A204.1 (cell line): ENCODE measurements around the gene ROBO1.

Source experiments
- FAIRE-seq: peaks from 2 replicates; lab custom pipeline; 2012; peaks lifted over from hg19 to GRCh38; lab: Jason Lieb, UNC

Gene ROBO1

DNA sequence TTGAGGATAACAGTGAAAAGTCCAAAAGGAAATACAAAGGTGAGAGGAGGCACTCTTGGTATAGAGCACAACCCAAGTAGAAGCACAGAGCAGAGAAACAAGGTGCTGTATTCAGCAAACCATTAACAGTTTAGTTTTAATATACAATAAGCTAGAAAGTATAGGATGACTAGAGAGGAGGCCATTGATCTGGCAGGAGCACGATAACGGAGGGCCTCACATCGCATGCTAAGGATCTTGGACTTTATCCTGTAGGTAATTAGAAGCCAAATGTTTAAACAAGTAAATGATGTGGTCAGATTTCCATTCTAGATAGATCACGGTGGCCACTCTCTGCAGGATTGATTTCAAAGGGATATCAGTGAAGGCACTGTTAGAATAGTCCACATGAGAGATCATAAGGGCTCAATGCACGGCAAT is 935.0 kb downstream of the ROBO1 start:
- no peak for FAIRE-seq

- no peak for FAIRE-seq
Measured at GRCh38 chr3:78831446-78831972, 936.3 kb downstream of the ROBO1 start.

DNA sequence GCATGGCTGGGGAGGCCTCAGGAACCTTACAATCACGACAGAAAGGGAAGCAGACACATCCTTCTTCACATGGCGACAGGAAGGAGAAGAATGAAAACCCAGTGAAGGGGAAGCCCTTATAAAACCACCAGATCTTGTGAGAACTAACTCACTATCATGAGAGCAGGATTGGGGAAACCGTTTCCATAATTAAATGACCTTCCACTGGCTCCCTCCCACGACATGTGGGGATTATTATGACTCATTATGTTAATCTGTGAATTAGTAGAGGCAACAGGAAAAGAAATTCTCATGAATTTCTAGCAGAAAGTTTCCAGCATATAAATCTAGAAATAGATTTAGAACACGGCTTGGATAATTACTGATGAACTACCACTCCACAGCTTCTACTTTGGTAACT is 937.3 kb downstream of the ROBO1 start:
- FAIRE-seq: no peak

DNA sequence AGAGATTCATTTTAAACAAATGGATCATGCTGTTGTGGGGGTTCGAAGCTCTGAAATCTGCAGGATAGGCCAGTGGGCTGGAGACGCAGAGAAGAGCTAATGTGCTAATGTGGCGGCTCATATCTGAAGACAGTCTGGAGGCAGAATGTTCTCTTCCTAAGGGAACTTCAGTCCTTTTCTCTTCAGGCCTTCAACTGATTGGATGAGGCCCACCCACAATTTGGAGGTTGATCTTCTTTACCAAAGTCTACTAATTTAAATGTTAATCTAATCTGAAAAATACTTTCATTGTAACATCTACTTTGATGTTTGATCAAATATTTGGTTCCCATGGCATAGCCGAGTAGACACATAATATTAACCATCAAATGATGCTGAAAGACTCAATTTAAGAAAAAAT is 940.2 kb downstream of the ROBO1 start:
- no peak for FAIRE-seq

- peak; percentile 92 for FAIRE-seq
Measured at GRCh38 chr3:78825858-78826215, 942.0 kb downstream of the ROBO1 start.

- no peak for FAIRE-seq
Measured at GRCh38 chr3:78825118-78825857, 942.5 kb downstream of the ROBO1 start.

GRCh38 chr3:78823859-78824258 is 943.9 kb downstream of the ROBO1 start:
- peak; percentile 88 for FAIRE-seq

- FAIRE-seq: no peak
Measured at GRCh38 chr3:78823434-78823833, 944.4 kb downstream of the ROBO1 start.

- peak; percentile 92 for FAIRE-seq
Measured at GRCh38 chr3:78822726-78823125, 945.1 kb downstream of the ROBO1 start.

GRCh38 chr3:78820542-78820941 is 947.3 kb downstream of the ROBO1 start:
- FAIRE-seq: no peak

GRCh38 chr3:78818161-78818985 is 949.4 kb downstream of the ROBO1 start:
- FAIRE-seq: peak; percentile 97

- FAIRE-seq: peak; percentile 54
Measured at GRCh38 chr3:78814893-78815562, 952.8 kb downstream of the ROBO1 start.

DNA sequence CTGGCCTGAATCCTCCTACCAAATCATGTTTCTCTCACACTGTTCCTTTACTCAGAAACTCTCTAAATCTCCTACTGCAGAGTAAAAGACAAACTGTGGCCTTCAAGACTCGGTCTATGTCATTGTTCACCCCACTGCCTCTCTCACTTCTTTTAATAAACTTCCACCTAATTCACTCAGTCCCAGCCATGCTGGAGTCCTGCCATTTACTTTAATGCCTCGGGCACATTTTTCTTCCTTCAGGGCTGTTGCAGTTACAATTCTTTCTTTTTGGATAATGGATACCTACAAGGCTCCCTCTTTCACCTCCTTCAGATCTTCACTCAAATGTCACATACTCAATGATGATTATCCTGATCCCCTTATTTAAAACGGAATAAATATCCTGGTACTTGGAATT is 955.6 kb downstream of the ROBO1 start:
- no peak for FAIRE-seq

DNA sequence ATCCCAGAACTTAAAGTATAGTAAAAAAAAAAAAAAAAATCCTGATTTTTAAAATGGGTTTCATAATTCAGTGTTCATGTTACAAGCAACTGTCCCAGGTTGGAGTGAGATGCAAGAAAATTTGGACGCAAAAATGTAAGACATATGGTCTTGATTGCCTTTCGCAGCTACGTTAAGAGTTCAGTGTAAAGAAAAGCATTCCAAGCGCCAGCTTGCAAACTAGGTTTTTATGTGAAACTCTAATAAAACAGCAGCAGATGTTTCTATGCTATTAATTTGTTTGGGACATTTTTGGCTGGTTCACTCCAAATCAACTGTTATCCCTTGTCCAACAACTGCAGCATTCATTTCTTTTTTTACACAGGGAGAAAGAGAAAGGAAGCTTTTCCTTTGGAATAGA is 957.8 kb downstream of the ROBO1 start:
- FAIRE-seq: no peak

DNA sequence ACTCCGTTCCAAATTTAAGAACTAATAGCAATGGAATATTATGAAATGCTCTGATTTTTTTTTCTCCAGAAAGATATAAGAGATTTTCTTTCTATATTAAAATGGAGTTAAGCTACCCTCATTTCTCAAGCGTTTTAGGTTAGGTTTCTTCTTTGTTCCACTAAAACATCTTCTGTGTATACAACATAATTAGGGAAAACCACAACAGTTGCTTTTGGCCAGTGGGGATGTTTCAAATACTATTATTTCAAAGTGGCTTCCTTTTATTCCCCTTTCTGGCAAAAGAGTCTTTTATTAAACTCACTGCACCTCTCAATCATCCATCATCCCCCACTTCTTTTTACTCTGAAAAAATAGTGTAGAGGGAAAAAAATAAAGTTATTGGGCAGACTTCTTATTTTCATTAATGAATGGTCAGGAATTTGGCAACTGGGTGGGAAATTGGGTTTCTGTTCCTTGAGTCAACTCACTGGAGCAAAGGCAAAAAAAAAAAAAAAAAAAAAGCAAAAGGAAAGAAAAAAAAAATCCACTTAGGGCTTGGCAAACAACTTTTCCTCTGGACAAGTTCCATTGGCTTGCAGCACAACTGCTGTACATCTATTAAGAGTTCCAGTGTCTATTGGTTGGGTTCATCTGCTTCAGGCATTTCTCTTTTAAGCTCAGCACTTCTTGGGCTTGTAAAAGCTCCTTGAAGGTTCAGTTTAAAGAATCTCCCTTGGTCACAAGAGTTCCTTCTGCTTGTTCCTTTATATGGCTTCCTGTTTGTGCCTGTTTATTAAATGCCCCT is 963.4 kb downstream of the ROBO1 start:
- peak; percentile 98 for FAIRE-seq

GRCh38 chr3:78802562-78802930 is 965.3 kb downstream of the ROBO1 start:
- peak; percentile 85 for FAIRE-seq

- peak; percentile 34 for FAIRE-seq
Measured at GRCh38 chr3:78801926-78802561, 965.8 kb downstream of the ROBO1 start.

DNA sequence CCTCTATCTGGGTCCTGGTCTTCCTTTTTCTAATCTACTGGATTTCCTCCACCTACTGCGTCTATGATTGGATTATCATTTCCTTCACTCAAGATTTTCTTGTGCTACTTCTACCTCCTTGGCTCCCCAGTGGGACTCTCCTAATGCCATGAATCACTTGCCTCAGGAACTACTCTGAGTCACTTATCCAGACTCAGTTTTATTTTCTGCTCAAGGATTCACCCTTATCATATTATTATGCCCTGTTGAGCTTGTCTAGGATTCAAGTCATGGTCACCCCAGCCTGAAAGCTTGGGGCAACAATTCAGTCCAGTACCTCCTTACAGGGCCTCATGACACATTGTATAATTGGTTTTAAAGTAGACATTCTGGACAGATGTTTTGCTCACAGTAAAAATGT is 968.1 kb downstream of the ROBO1 start:
- FAIRE-seq: no peak

GRCh38 chr3:78798266-78798832 is 969.4 kb downstream of the ROBO1 start:
- FAIRE-seq: peak; percentile 62

GRCh38 chr3:78794431-78794830 is 973.4 kb downstream of the ROBO1 start:
- no peak for FAIRE-seq

DNA sequence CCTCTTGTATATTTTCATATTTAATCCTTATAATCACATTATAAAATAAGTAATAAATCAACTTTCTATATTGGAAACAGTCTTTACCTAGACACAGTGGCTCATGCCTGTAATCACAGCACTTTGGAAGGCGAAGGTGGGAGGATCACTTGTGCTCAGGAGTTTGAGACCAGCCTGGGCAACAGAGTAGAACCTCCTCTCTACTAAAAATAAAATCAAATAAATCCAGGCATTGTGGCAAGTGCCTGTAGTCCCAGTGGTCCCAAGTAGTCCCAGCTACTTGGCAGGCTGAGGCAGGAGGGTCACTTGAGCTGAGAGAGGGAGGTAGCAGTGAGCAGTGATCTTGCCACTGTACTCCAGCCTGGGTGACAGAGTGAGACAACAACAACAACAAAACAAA is 975.1 kb downstream of the ROBO1 start:
- FAIRE-seq: no peak
